Stimulated activated CD8-positive, alpha-beta memory T cell treated with anti-CD3 and anti-CD28 coated beads, Interleukin-2, amount 100 ng/mL, for 1 hour (primary cell): ENCODE measurements around the gene LTC4S.
"Not testable (repeated sequence)": the region's sequence is repeated elsewhere in the genome, so short reads cannot be mapped to it uniquely, and the experiment has no call there.

Experiments
- DNase-seq, 2 donors: peaks; one replicate each; pipeline ENCODE4 v3.0.0-alpha.2; 2020; ENCODE audit warnings: low read depth in 2 of 2

The LTC4S gene

DNA sequence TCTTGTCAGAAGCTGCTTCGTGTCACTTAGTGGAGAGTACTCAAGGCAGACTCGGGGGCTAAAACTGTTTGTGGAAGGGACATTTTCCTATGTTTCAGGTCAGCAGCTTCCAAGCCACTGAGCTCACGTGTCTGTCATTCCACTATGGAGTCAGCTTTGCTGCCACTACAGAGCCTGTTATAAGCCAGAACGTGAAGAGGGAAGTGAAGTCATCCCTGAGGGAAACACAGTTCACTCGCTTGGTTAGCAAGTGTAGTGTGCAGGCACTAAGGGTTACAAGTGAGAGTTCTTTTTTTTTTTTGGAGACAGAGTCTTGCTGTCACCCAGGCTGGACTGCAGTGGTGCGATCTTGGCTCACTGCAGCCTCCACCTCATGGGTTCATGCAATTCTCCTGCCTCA, 24.5 kb upstream of the LTC4S start:
- no peak for DNase-seq

DNA sequence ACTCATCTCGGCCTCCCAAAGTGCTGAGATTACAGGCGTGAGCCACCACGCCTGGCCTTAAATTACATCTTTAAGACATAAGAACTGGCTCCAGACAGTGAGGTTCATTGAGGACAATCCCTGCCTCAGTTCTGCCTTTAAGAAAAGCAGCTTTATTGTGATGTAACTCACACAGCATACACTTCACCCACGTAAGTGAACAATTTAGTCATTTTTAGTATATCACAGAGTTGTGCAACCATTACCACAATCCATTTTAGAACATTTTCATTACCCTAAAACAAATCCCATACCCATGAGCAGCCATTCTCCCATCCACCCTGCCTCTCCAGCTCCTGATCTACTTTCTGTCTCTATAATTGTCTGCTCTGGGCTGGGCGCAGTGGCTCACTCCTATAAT, 24.0 kb upstream of the LTC4S start:
- no peak for DNase-seq

DNA sequence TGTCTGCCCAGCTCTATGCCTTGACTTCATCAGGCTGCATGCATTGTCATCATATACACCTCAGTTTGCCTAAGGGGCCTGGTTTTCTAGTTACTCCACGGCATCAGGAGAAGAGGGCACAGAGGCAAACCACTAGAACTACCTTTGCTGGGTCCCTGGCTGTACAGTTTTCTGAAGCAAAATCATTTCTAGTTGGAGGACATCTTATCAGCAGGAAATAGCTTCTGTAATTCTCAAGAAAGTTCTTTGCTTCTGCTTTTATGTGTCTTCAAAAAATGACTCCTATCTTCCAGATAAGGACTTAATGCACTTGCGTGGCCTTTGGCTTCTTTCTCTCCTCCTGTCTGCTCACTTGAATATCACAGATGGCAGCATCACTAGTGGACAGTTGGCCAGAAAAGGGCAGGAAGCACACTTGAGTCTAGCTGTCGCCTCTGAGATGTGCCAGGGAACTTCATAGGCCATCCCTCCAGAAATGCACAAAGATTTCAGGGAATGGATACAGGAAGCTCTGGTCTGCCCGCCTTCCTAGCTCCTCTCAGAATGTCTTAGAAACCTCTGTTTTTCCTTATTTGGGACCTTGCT, 22.4 kb upstream of the LTC4S start:
- DNase-seq, result no peak

GRCh38 chr5:179772351-179772750, 21.4 kb upstream of the LTC4S start:
- no peak for DNase-seq

DNA sequence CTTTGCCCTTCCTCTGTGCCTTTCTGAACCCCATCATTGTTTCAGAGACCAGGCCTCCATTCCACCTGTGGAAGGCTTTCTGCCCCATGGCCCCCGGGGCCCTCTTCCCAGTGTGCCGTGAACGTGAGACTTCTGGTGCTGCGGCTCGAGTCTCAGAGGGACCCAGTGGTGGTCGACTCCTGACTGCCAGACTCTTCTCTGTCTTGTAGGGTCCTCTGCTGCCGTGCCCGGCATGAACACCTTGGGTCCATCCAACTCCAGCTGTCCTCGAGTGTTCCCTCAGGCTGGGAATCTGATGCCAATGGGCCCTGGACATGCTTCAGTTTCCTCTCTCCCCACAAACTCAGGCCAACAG, 20.1 kb upstream of the LTC4S start:
- no peak for DNase-seq

- DNase-seq, result no peak
These were observed 19.3 kb upstream of the LTC4S start for GRCh38 chr5:179774442-179774841.

DNA sequence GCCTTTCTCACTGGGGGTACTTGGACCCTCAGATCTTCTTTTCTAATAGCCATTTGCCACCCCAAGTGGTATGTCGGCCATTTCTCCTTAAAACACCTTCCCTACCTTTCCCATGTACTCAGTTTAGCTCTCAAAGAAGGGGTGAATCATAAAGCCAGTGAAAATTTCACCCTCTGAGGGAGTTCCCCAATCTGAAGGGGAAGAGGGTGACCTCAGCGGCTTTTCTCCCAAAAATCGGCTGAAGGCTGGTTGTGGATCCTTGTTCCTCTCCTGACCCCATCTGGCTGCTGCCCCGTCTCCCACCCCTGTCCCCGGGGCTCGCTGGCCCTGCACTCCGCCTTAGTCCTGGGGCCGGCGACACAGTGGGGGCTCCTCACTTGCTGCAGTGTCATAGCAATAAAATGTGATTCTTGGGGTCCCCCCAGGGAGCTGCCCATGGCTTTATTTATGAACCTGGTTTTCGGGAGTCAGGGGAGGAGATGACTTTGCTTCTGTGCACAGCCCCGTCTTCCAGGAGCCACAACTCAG, 17.3 kb upstream of the LTC4S start:
- no peak for DNase-seq

- no peak for DNase-seq
These were observed 16.3 kb upstream of the LTC4S start for GRCh38 chr5:179777456-179777855.

DNA sequence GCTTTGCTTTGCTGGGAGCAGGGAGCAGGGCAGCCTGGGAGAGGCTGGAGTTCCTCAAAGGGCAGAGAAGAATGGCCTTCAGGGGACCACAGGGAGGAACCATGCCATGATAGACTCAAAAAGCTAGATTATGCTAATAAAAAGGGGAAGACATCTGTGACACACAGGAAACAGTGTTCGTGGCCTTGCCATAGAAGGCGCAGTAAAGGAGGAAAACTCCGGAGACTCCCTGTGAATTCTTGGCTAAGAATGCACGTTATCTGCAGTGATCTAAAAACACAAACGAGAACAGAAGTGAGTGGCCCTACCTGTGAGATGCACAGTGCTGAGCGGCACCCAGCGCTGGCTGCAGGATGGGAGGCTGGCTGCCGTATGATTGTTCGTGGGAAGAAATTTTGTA, 15.9 kb upstream of the LTC4S start:
- DNase-seq, result no peak

GRCh38 chr5:179778591-179778990, 15.2 kb upstream of the LTC4S start:
- no peak for DNase-seq

- no peak for DNase-seq
These were observed 14.0 kb upstream of the LTC4S start for GRCh38 chr5:179779826-179780225.

DNA sequence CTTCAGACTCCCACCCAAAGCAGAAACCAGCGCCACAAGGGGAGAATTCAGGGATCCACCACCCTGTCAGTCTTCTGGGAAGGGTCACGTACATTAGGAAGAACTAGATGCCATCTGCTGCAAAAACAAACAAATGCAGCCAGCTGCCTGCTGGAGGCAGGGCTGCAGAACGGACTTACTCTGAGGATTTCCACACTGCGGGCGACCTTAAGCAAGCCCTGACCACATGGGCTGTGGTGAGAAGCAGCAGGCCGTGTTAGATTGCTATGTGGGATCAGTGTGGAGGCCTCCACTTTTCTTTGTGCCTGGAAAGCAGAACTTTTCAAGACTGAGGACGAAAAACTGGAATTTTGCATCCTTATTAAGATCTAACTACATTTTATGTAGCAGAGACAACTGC, 13.4 kb upstream of the LTC4S start:
- DNase-seq, result no peak

GRCh38 chr5:179781846-179782245, 11.9 kb upstream of the LTC4S start:
- no peak for DNase-seq

GRCh38 chr5:179783128-179783527, 10.7 kb upstream of the LTC4S start:
- no peak for DNase-seq

DNA sequence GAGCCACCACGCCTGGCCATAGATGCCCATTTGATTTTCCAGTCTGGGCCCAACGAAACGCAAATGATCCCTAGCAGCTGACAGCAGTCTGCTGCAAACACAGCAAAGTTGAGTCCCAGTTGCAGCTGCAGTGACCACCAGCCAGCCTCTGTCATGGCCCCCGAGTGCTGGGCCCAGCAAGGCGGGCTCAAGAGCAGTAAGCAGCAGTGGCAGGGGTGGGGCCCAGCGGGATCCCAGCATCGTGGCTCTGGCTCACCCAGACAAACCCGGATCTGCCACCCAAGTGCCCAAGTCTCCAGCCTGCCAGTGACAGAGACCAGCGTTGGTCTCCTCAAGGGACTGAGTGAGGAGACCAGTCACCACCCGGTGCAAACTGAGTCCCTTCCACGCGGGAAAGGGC, 6.9 kb upstream of the LTC4S start:
- DNase-seq, result no peak

- no peak for DNase-seq
These were observed 5.5 kb upstream of the LTC4S start for GRCh38 chr5:179788193-179788854.

GRCh38 chr5:179789278-179789677, 4.5 kb upstream of the LTC4S start:
- not testable (repeated sequence) for DNase-seq

DNA sequence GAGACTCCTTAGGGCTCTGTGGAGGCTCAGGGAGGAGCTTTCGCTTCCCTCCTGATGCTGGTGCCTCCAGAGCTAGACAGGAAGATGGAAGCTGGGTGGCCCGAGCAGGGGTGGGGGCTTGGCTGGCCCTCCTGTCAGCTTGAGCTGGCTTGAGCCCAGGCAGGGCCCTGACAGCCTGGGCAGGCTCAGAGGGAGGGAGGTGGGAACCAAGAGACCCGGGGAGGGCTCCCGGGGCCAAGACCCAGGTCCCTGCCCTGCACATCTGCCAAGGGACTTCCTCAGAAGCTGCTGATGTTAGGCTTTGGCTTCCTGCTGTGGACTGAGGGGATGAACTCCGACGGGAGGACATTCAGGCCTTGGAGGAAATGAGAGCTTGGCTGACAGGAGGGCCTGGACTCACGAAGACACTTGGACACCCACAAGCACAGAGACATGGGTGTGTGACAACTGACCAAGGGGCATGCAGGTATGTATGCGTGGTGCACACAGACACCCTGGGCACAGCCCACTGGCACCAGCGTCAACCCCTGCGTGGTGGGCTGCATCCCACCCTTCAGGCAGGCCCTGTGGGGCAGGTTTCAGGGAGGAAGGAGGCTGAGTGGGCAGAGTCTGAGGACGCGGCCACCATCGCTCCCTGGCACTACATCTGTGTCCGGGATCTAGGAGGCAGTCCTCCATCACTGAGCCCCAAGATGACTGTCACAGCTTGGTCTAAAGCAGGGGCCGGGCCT, 1.7 kb upstream of the LTC4S start:
- no peak for DNase-seq

GRCh38 chr5:179792612-179793467, 946 bp upstream of the LTC4S start:
- no peak for DNase-seq

GRCh38 chr5:179794171-179794570, 385 bp downstream of the LTC4S start:
- no peak for DNase-seq

- DNase-seq, result no peak
These were observed 789 bp downstream of the LTC4S start for GRCh38 chr5:179794575-179794974.
